ENCODE results near the gene AJM1.
A peak's percentile ranks its signal among the peaks of the same experiment; 100 is the strongest.

Gene AJM1

DNA sequence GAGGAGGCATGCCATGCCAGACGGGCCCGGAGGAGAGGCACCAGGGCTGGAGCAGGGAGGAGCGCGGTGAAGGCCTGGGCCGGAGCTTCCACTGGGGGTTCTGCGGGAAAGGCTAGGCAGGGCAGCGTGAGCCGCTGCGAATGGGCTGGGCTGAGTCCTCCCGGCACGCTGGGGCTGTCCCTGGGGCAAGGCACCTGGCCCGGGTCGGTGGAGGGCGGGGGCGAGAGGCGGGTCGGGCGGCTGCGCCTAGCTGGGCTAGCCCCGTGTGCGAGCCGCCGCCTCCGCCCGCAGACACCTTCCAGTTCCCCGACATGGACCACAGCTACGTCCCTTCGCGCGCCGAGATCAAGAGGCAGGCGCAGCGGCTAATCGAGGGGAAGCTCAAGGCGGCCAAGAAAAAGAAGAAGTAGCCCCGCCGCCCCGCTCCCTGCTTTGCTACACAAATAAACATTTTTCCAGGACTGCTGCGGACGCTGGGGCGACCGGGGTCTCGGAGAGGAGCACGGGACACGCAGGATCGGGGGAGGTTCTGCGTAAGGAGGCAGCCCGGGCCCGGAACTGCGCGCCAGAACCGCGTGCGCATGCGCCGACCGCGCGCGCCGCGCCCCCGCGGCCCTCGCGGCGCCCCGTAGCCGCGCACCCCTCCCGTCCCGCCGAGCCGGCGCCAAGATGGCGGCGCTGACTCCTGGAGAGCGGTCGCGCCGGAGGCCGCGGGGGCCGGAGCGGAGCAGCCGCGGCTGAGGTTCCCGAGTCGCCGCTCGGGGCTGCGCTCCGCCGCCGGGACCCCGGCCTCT lies 34.8 kb upstream of the AJM1 start, which contains the start of gene RABL6:
RABL6 (plus strand) TSS at position 668 of the 794 bp plus-strand sequence. CDS start 249 bp downstream, outside the sequence.
- TF ChIP-seq CTCF (IDR thresholded peaks at IDR 0.05; ENCODE audit: insufficient read depth, low read length, poor library complexity, severe bottlenecking): no peak
- Histone ChIP-seq H3K27me3 (replicated peaks; ENCODE audit: control insufficient read depth, insufficient read depth, low read length) (no peaks in the 10 kb centered on the region), H3K4me3 (replicated peaks; ENCODE audit: low read depth, low read length) (peak within 1 kb of the TSS; percentile 91), H3K36me3 (ENCODE audit: control insufficient read depth, insufficient read depth, low read length) (peaks cover under 1% of the 10 kb centered on the region)
- DNase-seq (ENCODE audit: extremely low read depth, insufficient read length): peak; percentile 90

DNA sequence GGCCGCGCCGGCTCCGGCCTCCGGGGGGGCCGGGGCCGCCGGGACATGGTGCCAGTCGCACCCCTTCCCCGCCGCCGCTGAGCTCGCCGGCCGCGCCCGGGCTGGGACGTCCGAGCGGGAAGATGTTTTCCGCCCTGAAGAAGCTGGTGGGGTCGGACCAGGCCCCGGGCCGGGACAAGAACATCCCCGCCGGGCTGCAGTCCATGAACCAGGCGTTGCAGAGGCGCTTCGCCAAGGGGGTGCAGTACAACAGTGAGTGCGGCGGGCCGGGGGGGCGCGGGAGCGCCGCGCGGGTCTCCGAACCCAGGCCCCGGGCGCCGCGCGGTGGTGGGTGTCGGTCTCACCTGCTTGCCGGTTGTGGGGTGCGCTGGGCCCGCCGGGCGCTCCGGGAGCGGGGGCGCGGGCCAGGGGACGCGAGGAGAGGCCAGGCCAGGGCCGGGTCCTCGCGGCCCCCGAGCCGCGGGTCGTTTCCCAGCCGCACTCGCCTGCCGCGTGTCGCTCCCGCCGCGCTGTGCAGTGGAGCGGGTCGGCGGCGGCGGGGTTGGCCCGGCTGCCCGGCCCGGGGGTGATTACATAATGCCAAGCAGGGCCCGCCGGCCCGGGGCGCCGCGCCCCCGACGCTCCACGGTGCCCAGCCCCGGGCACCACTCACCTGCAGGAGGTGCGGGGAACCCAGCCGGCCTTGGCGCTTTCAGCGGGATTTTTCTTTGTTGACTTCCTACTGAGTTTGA lies 34.0 kb upstream of the AJM1 start:
- no peak for TF ChIP-seq CTCF (IDR thresholded peaks at IDR 0.05; ENCODE audit: insufficient read depth, low read length, poor library complexity, severe bottlenecking)
- Histone ChIP-seq H3K27me3 (replicated peaks; ENCODE audit: control insufficient read depth, insufficient read depth, low read length) (no peaks in the 10 kb centered on the region), H3K36me3 (ENCODE audit: control insufficient read depth, insufficient read depth, low read length) (peaks cover 4% of the 10 kb centered on the region), H3K4me3 (replicated peaks; ENCODE audit: low read depth, low read length) (peak overlapping the region; percentile 91)
- DNase-seq (ENCODE audit: extremely low read depth, insufficient read length): peak; percentile 69

- H3K36me3 ChIP-seq (ENCODE audit: control insufficient read depth, insufficient read depth, low read length): peaks cover 4% of the 10 kb centered on the region
- DNase-seq (ENCODE audit: extremely low read depth, insufficient read length): no peak
- peak overlapping the region; percentile 91 for H3K4me3 ChIP-seq (replicated peaks; ENCODE audit: low read depth, low read length)
- no peak for TF ChIP-seq CTCF (IDR thresholded peaks at IDR 0.05; ENCODE audit: insufficient read depth, low read length, poor library complexity, severe bottlenecking)
- no peaks in the 10 kb centered on the region for H3K27me3 ChIP-seq (replicated peaks; ENCODE audit: control insufficient read depth, insufficient read depth, low read length)
Measured at GRCh38 chr9:136808806-136809158, 33.5 kb upstream of the AJM1 start.

DNA sequence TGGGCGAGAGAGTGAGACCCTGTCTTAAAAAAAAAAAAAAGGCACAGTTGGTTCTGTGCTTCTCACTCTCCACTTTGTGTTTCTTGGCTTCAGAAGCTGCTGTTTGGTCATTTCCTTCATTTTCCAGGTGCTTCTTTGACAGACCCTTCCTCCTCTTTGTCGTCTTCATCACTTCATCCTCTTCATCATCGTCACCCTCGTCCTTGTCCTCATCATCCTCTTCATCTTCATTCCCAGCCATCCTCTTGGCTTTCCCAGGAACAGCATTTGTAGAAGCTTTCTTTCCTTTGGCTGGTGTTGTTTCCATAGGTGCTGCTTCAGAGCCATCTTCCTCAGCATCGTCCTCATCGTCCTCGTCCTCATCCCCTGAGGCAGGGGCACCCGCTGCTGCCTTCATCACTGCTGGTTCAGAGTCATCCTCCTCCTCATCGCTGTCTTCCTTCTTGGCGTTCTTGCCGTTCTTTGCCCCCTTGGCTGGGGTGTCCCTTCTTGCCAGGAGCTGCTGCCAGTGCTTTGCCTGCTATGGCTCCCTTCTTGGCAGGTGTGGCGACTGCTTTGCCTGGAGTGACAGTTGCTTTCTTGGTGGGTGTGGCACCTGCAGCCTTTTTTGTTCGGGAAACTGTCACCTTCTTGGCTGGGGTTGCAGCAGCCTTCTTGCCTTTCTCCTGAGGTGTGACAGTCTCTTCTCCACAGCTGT lies 27.4 kb upstream of the AJM1 start:
- no peak for DNase-seq (ENCODE audit: extremely low read depth, insufficient read length)
- Histone ChIP-seq H3K4me3 (replicated peaks; ENCODE audit: low read depth, low read length) (no peak overlapping the region), H3K36me3 (ENCODE audit: control insufficient read depth, insufficient read depth, low read length) (peaks cover 8% of the 10 kb centered on the region), H3K27me3 (replicated peaks; ENCODE audit: control insufficient read depth, insufficient read depth, low read length) (no peaks in the 10 kb centered on the region)
- TF ChIP-seq CTCF (IDR thresholded peaks at IDR 0.05; ENCODE audit: insufficient read depth, low read length, poor library complexity, severe bottlenecking): no peak

- peaks cover 8% of the 10 kb centered on the region for H3K36me3 ChIP-seq (ENCODE audit: control insufficient read depth, insufficient read depth, low read length)
- H3K4me3 ChIP-seq (replicated peaks; ENCODE audit: low read depth, low read length): no peak overlapping the region
- H3K27me3 ChIP-seq (replicated peaks; ENCODE audit: control insufficient read depth, insufficient read depth, low read length): no peaks in the 10 kb centered on the region
- DNase-seq (ENCODE audit: extremely low read depth, insufficient read length): no peak
- no peak for TF ChIP-seq CTCF (IDR thresholded peaks at IDR 0.05; ENCODE audit: insufficient read depth, low read length, poor library complexity, severe bottlenecking)
Measured at GRCh38 chr9:136815422-136815782, 26.9 kb upstream of the AJM1 start.
